SK-N-MC (cell line): ENCODE measurements around the gene KIF19.

Experiments
- DNase-seq: peaks from one replicate; pipeline ENCODE4 v3.0.0-alpha.2; 2011; ENCODE audit warnings: low read depth, low spot score
- H3K27ac ChIP-seq: fragments of 200-600 bp; sonication (generic); 2 replicates; pipeline ENCODE4 v1.5.1; 2016; ENCODE audit warnings: mixed run types
- H3K36me3 ChIP-seq: fragments of 200-600 bp; sonication (generic); 2 replicates; pipeline ENCODE4 v1.6.1; 2017; ENCODE audit warnings: antibody characterized with exemption, low read length, mixed read lengths; ENCODE audit not compliant: insufficient read depth
- H3K4me3 ChIP-seq: fragments of 200-600 bp; sonication (generic); 2 replicates; pipeline ENCODE4 v1.5.1; 2016
- H3K9ac ChIP-seq: fragments of 200-600 bp; sonication (generic); 2 replicates; pipeline ENCODE4 v1.8.0; 2017; ENCODE audit warnings: mixed run types, mixed read lengths; ENCODE audit not compliant: insufficient read length
- H3K9me3 ChIP-seq: fragments of 200-600 bp; sonication (generic); 2 replicates; pipeline ENCODE4 v1.6.1; 2017; ENCODE audit warnings: low read depth, mild to moderate bottlenecking, antibody characterized with exemption, low read length, moderate library complexity, mixed read lengths
- EZH2 ChIP-seq: fragments of 200-600 bp; sonication (generic); IDR thresholded peaks from one replicate; pipeline ENCODE4 v1.6.1; 2017; ENCODE audit warnings: antibody characterized with exemption
- FOXP2 ChIP-seq: optimal IDR thresholded peaks from 2 replicates; pipeline ENCODE3; 2011; ENCODE audit warnings: mild to moderate bottlenecking, moderate library complexity; ENCODE audit not compliant: insufficient read depth; ENCODE audit errors: extremely low read length, control extremely low read depth
- POLR2AphosphoS5 ChIP-seq: IDR thresholded peaks from 2 replicates; pipeline ENCODE4 v1.6.1; 2012; ENCODE audit warnings: mild to moderate bottlenecking, low read depth, low read length, borderline replicate concordance

KIF19 gene

GRCh38 chr17:74359916-74360315, 33.9 kb downstream of the KIF19 start:
- Histone ChIP-seq H3K27ac (no peak overlapping the region), H3K36me3 (no peaks in the 10 kb centered on the region), H3K9ac (no peak overlapping the region), H3K9me3 (no peaks in the 10 kb centered on the region), H3K4me3 (no peak overlapping the region)
- DNase-seq, result no peak
- no peak for TF ChIP-seq EZH2
- no peak for TF ChIP-seq FOXP2
- TF ChIP-seq POLR2AphosphoS5, result no peak

GRCh38 chr17:74360899-74361229, 34.8 kb downstream of the KIF19 start:
- TF ChIP-seq POLR2AphosphoS5, result no peak
- TF ChIP-seq FOXP2, result no peak
- no peak for TF ChIP-seq EZH2
- no peaks in the 10 kb centered on the region for H3K36me3 ChIP-seq
- peak overlapping the region; percentile 6 for H3K9ac ChIP-seq
- no peak for DNase-seq
- no peaks in the 10 kb centered on the region for H3K9me3 ChIP-seq
- peak overlapping the region; percentile 78 for H3K4me3 ChIP-seq
- H3K27ac ChIP-seq, result no peak overlapping the region

GRCh38 chr17:74361230-74362068, 35.4 kb downstream of the KIF19 start, which contains the start of gene BTBD17:
Gene BTBD17 (minus strand): TSS chr17:74361868. CDS start chr17:74361819, 49 bp downstream.
- no peaks in the 10 kb centered on the region for H3K9me3 ChIP-seq
- peak; percentile 47 for DNase-seq
- peak within 1 kb of the TSS; percentile 54 for H3K9ac ChIP-seq
- no peaks in the 10 kb centered on the region for H3K36me3 ChIP-seq
- H3K27ac ChIP-seq, result peak within 1 kb of the TSS; percentile 82
- peak; percentile 68; the same call in 1 of the 2 replicates for TF ChIP-seq POLR2AphosphoS5
- TF ChIP-seq EZH2, result no peak
- TF ChIP-seq FOXP2, result no peak
- H3K4me3 ChIP-seq, result peak within 1 kb of the TSS; percentile 78

GRCh38 chr17:74362069-74362405, 36.0 kb downstream of the KIF19 start:
- H3K4me3 ChIP-seq, result peak overlapping the region; percentile 78
- no peak for DNase-seq
- no peaks in the 10 kb centered on the region for H3K36me3 ChIP-seq
- peak overlapping the region; percentile 54 for H3K9ac ChIP-seq
- no peak for TF ChIP-seq EZH2
- TF ChIP-seq POLR2AphosphoS5, result no peak; the same call in 1 of the 2 replicates
- TF ChIP-seq FOXP2, result no peak
- H3K27ac ChIP-seq, result peak overlapping the region; percentile 82
- H3K9me3 ChIP-seq, result no peaks in the 10 kb centered on the region

GRCh38 chr17:74362810-74363498, 36.9 kb downstream of the KIF19 start:
- H3K9ac ChIP-seq, result no peak overlapping the region

GRCh38 chr17:74367206-74367605, 41.2 kb downstream of the KIF19 start, which contains the start of gene GPR142:
Gene GPR142 (plus strand): TSS chr17:74367506. CDS start chr17:74369541, 2,035 bp downstream.
- Histone ChIP-seq H3K4me3 (no peak within 1 kb of the TSS), H3K9ac (no peak within 1 kb of the TSS), H3K9me3 (no peaks in the 10 kb centered on the region), H3K36me3 (no peaks in the 10 kb centered on the region), H3K27ac (no peak within 1 kb of the TSS)
- DNase-seq, result no peak
- no peak for TF ChIP-seq FOXP2
- TF ChIP-seq EZH2, result no peak
- no peak for TF ChIP-seq POLR2AphosphoS5

More at GRCh38 chr17:74362810-74363498, 36.9 kb downstream of the KIF19 start:
- Histone ChIP-seq H3K9me3 (no peaks in the 10 kb centered on the region), H3K27ac (peak overlapping the region; percentile 82), H3K4me3 (peak overlapping the region; percentile 78), H3K36me3 (no peaks in the 10 kb centered on the region)
- no peak; the same call in 1 of the 2 replicates for TF ChIP-seq POLR2AphosphoS5
- no peak for TF ChIP-seq EZH2
- no peak for TF ChIP-seq FOXP2
- DNase-seq, result no peak

GRCh38 chr17:74368341-74369081, 42.5 kb downstream of the KIF19 start:
- Histone ChIP-seq H3K27ac (no peak overlapping the region), H3K9me3 (no peaks in the 10 kb centered on the region), H3K4me3 (no peak overlapping the region), H3K9ac (no peak overlapping the region), H3K36me3 (no peaks in the 10 kb centered on the region)
- peak; percentile 28 for DNase-seq
- TF ChIP-seq FOXP2, result no peak
- TF ChIP-seq EZH2, result no peak
- TF ChIP-seq POLR2AphosphoS5, result no peak

- Histone ChIP-seq H3K36me3 (no peaks in the 10 kb centered on the region), H3K9me3 (no peaks in the 10 kb centered on the region), H3K9ac (no peak overlapping the region), H3K27ac (no peak overlapping the region), H3K4me3 (no peak overlapping the region)
- no peak for TF ChIP-seq FOXP2
- no peak for TF ChIP-seq EZH2
- no peak for TF ChIP-seq POLR2AphosphoS5
- DNase-seq, result no peak
These were observed 43.2 kb downstream of the KIF19 start for GRCh38 chr17:74369221-74369620.
